ENCODE data around the gene LRRC7.
"Not testable (repeated sequence)": the region's sequence is repeated elsewhere in the genome, so short reads cannot be mapped to it uniquely, and the experiment has no call there.

The LRRC7 gene

GRCh38 chr1:69911301-69911801 lies 343.6 kb downstream of the LRRC7 start:
- DNase-seq = no peak

- DNase-seq = no peak
These were observed 346.3 kb downstream of the LRRC7 start for GRCh38 chr1:69913977-69914376.

- no peak for DNase-seq
These were observed 347.4 kb downstream of the LRRC7 start for GRCh38 chr1:69914976-69915765.

- no peak for DNase-seq
These were observed 351.6 kb downstream of the LRRC7 start for GRCh38 chr1:69919129-69919921.

GRCh38 chr1:69919922-69920273 lies 352.2 kb downstream of the LRRC7 start:
- no peak for DNase-seq

GRCh38 chr1:69920426-69920825 lies 352.7 kb downstream of the LRRC7 start:
- DNase-seq = no peak

- DNase-seq = no peak
These were observed 353.8 kb downstream of the LRRC7 start for GRCh38 chr1:69921486-69921885.

- DNase-seq = not testable (repeated sequence)
These were observed 360.5 kb downstream of the LRRC7 start for GRCh38 chr1:69928234-69928633.

GRCh38 chr1:69929308-69930057 lies 361.8 kb downstream of the LRRC7 start:
- DNase-seq = no peak

- DNase-seq = no peak
These were observed 362.7 kb downstream of the LRRC7 start for GRCh38 chr1:69930396-69930795.

- DNase-seq = no peak
These were observed 365.0 kb downstream of the LRRC7 start for GRCh38 chr1:69932760-69933159.

GRCh38 chr1:69940231-69940630 lies 372.5 kb downstream of the LRRC7 start:
- no peak for DNase-seq

- no peak for DNase-seq
These were observed 373.1 kb downstream of the LRRC7 start for GRCh38 chr1:69940816-69941215.

- no peak for DNase-seq
These were observed 375.3 kb downstream of the LRRC7 start for GRCh38 chr1:69943030-69943429.

- no peak for DNase-seq
These were observed 379.2 kb downstream of the LRRC7 start for GRCh38 chr1:69946935-69947334.

- no peak for DNase-seq
These were observed 380.1 kb downstream of the LRRC7 start for GRCh38 chr1:69947837-69948236.

GRCh38 chr1:69952676-69953075 lies 385.0 kb downstream of the LRRC7 start:
- no peak for DNase-seq

- not testable (repeated sequence) for DNase-seq
These were observed 394.7 kb downstream of the LRRC7 start for GRCh38 chr1:69962452-69962851.

GRCh38 chr1:69967245-69967766 lies 399.6 kb downstream of the LRRC7 start:
- DNase-seq = no peak

- DNase-seq = no peak
These were observed 409.2 kb downstream of the LRRC7 start for GRCh38 chr1:69976896-69977295.

GRCh38 chr1:69982992-69983391 lies 415.3 kb downstream of the LRRC7 start:
- no peak for DNase-seq

GRCh38 chr1:69985376-69985775 lies 417.7 kb downstream of the LRRC7 start:
- DNase-seq = no peak

- no peak for DNase-seq
These were observed 418.2 kb downstream of the LRRC7 start for GRCh38 chr1:69985901-69986439.

All from NCI-H2227 treated with DMSO at 0.1 percent for 48 hours (cell line).